Activated CD4-positive, alpha-beta memory T cell treated with anti-CD3 and anti-CD28 coated beads, Interleukin-2, amount 10 ng/mL, durations not matched to agents 7 days and 5 days (primary cell): ENCODE results near the gene KCTD17. TPM values are rescaled to one million over a fixed set of nuclear protein-coding genes. Genes with fewer than 3 reads are reported as not detected.

ENCODE experiments used
- CTCF ChIA-PET: fragments of 350-600 bp; sonication (Branson Sonifier 250); formaldehyde crosslinking; loops from one replicate; lab custom pipeline; 2021; ENCODE audit warnings: antibody characterized with exemption, inconsistent platforms; lab: Charles Lee
- POLR2A ChIA-PET: fragments of 350-600 bp; sonication (Branson Sonifier 250); formaldehyde crosslinking; loops from one replicate; lab custom pipeline; 2021; ENCODE audit warnings: antibody characterized with exemption; lab: Charles Lee
- DNase-seq: peaks from one replicate; pipeline ENCODE4 v3.0.0-alpha.2; 2020
- H3K27ac Mint-ChIP-seq: one replicate; pipeline ENCODE4 v1.8.0; 2021; ENCODE audit warnings: mild to moderate bottlenecking, mixed read lengths
- H3K27me3 Mint-ChIP-seq: one replicate; pipeline ENCODE4 v1.8.0; 2021; ENCODE audit warnings: mixed read lengths
- H3K36me3 Mint-ChIP-seq: one replicate; pipeline ENCODE4 v1.8.0; 2021; ENCODE audit warnings: low read depth, mixed read lengths
- H3K4me1 Mint-ChIP-seq: one replicate; pipeline ENCODE4 v1.8.0; 2021; ENCODE audit warnings: mixed read lengths
- H3K4me3 Mint-ChIP-seq: one replicate; pipeline ENCODE4 v1.8.0; 2021; ENCODE audit warnings: mild to moderate bottlenecking, mixed read lengths
- H3K9me3 Mint-ChIP-seq: one replicate; pipeline ENCODE4 v1.8.0; 2021; ENCODE audit warnings: mixed read lengths
- total RNA-seq, 2 experiments: library from RNA; stranded (reverse); gene quantifications; one replicate each; pipeline ENCODE4 v1.2.3, GENCODE V29; 2021

The KCTD17 gene
- total RNA-seq, 2 experiments from 2014 or later = 34.5 to 36.3 TPM

DNA sequence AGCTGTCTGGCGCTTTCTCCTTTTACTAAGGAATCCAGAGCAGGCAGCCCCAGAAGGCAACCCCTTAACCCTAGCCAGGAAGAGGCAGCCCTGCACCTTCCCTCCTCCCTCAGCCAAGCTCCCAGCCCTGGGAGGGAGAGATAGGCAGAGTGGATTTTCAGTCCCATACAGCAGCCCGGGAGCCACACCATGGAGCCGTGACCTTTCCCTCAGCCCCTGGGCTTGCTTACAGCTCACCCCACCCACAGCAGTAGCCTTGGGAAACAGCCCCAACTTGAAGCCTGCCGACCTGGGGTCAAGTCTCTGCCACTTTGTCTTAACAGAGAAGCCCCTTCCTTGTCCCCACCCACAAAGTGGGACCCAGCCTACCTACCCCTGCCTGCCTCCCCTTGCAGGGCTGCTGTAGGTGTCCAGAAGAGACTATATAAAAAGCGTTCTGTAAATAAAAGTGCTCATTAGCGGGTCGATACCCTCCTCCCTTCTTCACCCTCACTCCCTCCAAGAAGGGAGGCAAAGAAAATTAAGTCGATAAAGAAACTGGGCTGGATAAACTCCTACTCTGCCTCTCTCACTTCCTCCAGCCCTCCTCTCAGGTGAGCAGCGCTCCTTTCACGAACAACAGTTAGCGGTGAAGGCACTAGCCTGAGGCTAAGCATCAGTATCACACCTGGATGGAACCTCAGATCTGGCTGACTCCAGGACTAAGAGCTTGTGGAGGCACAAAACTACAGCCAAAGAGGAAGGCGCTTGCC lies 36.5 kb upstream of the KCTD17 start:
- Mint-ChIP-seq H3K4me1 (peaks cover 4% of the 10 kb centered on the region), H3K27me3 (no peaks in the 10 kb centered on the region), H3K4me3 (no peak overlapping the region), H3K9me3 (no peaks in the 10 kb centered on the region), H3K27ac (no peak overlapping the region), H3K36me3 (no peaks in the 10 kb centered on the region)
- CTCF ChIA-PET = interaction anchor here (1.5 kb wide), 1 partner anchor 13 kb away, joined by 5 read pairs; no protein-coding TSS in a partner anchor
- POLR2A ChIA-PET = interaction anchor here (1.0 kb wide), 1 partner anchor 8 kb away, joined by 3 read pairs; no protein-coding TSS in a partner anchor
- DNase-seq = no peak

DNA sequence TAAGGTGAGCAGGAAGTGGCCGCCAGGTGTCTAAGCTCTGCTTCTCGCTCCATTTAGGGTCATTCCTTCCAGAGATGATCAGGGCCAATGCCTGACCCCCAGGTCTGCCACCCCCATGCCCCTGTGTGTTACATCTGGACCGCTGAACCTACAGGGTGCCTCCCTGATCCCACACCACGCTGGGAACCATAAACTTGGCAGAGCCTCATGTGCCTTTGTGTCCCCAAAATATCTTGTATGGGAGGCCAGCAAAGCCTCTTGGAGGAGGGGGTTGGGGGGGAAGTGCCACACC lies 36.0 kb upstream of the KCTD17 start:
- H3K4me1 Mint-ChIP-seq = peaks cover 10% of the 10 kb centered on the region
- no peak for DNase-seq
- ChIA-PET POLR2A (interaction anchor here (0.6 to 1.0 kb wide), 2 partner anchors 8 to 9 kb away, joined by 3 read pairs; a partner anchor contains a TSS), CTCF (interaction anchor here (1.5 kb wide), 1 partner anchor 13 kb away, joined by 5 read pairs; no protein-coding TSS in a partner anchor)
- H3K27ac Mint-ChIP-seq = no peak overlapping the region
- H3K9me3 Mint-ChIP-seq = no peaks in the 10 kb centered on the region
- no peak overlapping the region for H3K4me3 Mint-ChIP-seq
- H3K36me3 Mint-ChIP-seq = no peaks in the 10 kb centered on the region
- no peaks in the 10 kb centered on the region for H3K27me3 Mint-ChIP-seq

DNA sequence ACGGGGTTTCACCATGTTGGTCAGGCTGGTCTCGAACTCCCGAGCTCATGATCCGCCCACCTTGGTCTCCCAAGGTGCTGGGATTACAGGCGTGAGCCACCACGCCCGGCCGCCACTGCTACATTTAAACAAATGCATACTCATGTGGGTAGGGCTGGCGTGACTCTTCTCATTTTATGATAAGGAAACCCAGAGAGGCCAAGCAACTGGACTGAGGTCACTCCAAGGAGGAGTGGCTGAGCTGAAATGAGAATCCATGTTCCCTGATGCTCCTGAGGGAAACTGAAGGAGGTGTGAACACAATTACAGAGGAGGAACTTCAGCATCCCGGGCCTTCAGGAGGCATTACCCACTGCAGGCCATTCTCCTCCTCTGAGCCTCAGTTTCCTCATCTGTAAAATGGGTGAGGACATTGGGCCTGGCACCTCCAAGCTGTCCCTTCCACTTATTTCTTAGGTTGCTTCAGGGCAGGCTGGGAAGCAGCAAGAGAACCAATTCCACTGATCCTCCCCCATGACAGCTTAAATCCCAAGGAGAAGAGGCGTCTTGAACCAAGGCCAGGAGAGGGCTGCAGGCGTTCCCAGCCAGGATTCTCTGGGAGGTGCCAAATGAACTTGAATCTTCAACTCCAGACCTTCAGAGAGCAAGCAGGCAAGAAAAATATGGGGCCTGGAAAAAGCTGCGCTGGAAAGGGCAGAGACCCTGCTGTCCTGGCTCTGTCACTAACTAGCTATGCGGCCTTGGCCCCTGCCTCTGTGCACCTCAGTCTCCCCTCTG lies 35.2 kb upstream of the KCTD17 start:
- no peaks in the 10 kb centered on the region for H3K9me3 Mint-ChIP-seq
- no peaks in the 10 kb centered on the region for H3K36me3 Mint-ChIP-seq
- no peak for DNase-seq
- H3K4me3 Mint-ChIP-seq = no peak overlapping the region
- POLR2A ChIA-PET = interaction anchor here (0.6 to 1.1 kb wide), 3 partner anchors 9 to 39 kb away, joined by 3 to 4 read pairs (median 3); a partner anchor contains a TSS
- CTCF ChIA-PET = interaction anchor here (0.7 to 1.5 kb wide), 2 partner anchors 12 to 237 kb away, joined by 5 read pairs; no protein-coding TSS in a partner anchor
- H3K27ac Mint-ChIP-seq = no peak overlapping the region
- peaks cover 16% of the 10 kb centered on the region for H3K4me1 Mint-ChIP-seq
- H3K27me3 Mint-ChIP-seq = no peaks in the 10 kb centered on the region

DNA sequence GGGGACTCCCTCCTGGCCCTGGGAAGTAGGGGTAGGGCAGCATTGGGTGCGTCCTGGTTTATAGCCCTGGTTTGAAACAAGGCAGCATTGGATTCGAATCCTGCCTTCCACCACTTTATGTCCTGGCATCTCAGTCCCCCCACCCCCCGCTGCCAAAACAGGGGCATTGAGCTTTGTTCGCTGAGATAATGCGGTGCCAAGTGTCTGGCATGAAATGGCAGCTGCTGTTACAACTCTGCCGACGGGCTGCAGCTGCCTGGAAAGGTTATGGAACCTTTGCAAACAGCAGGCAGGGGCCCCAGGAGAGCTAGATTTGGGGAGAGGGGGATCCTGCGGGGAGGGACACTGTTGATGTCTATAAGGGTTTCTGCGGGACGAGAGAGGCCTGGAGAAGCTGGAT lies 34.2 kb upstream of the KCTD17 start:
- ChIA-PET CTCF (no interaction called here), POLR2A (interaction anchor here (0.9 kb wide), 1 partner anchor 157 kb away, joined by 3 read pairs; the partner anchor contains the start of gene NCF4)
- H3K4me1 Mint-ChIP-seq = peaks cover 20% of the 10 kb centered on the region
- H3K9me3 Mint-ChIP-seq = no peaks in the 10 kb centered on the region
- DNase-seq = no peak
- no peak overlapping the region for H3K27ac Mint-ChIP-seq
- H3K4me3 Mint-ChIP-seq = no peak overlapping the region
- H3K27me3 Mint-ChIP-seq = no peaks in the 10 kb centered on the region
- H3K36me3 Mint-ChIP-seq = no peaks in the 10 kb centered on the region

DNA sequence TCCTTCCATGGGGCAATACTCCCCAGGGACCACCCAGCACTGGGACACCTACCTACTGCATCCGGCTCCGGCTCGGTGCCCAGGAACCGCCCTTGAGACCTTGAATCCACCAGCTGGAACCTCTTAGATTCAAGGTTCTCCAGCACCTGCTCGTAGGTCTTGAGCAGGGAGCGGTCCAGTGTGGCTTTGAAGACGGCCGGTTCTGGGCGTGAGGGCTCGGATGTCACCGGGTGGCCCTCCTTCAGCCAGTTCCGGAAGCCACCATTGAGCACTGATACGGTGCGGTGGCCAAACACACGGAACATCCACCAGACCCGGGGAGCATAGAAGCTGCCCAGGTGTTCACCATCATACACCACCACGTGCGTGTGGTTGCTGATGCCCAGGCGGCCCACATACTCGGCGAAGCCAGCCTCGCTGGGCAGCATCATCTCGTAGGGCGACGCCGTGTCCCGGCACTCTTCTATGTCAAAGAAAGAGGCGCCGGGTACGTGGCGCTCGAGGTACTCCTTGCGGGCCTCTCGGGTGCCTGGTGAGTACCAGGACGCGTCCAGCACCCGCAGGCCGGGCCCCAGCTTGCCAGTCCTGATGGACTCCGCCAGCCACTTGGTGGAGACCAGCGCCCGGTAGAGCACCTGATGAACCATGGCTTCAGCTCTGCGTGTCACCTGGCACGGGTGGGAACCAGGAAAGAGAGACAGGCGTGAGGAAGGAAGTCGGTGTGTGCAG lies 33.3 kb upstream of the KCTD17 start:
- CTCF ChIA-PET = interaction anchor here (0.6 to 3.1 kb wide), 5 partner anchors 18 to 165 kb away, joined by 3 to 14 read pairs (median 3); no protein-coding TSS in a partner anchor
- Mint-ChIP-seq H3K36me3 (no peaks in the 10 kb centered on the region), H3K27me3 (no peaks in the 10 kb centered on the region), H3K9me3 (no peaks in the 10 kb centered on the region), H3K27ac (no peak overlapping the region), H3K4me3 (peak overlapping the region; percentile 74), H3K4me1 (peaks cover 20% of the 10 kb centered on the region)
- POLR2A ChIA-PET = interaction anchor here (0.8 to 2.0 kb wide), 4 partner anchors 104 to 242 kb away, joined by 3 to 6 read pairs (median 4); partner anchors contain the start of genes IFT27 and NCF4
- no peak for DNase-seq

DNA sequence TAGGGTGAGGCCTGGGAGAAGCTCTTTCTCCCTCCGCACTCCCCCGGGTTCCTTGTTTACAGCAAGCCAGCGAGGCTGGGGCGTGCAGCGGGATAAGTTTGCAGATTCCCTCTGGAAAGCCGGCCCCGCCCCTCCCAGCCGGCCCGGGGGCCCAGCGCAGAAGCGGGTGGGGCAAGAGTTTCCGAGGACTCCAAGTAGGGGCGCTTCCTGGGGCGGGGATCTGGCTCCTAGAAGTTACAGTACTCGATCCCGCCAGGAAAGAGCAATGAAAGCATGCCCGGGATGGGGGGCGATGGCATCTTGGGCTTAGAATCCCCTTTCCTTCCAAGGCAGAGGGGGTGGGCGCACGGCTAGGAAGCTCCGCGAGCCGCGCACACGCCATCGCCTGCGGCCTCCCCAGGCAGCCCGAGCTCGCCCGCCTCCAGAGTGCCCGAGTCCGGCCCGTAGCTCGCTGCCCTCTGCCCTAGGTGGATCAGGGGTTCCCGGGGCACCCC lies 32.7 kb upstream of the KCTD17 start:
- ChIA-PET POLR2A (interaction anchor here (0.8 to 2.0 kb wide), 4 partner anchors 103 to 243 kb away, joined by 4 to 6 read pairs (median 4); partner anchors contain the start of gene IFT27), CTCF (interaction anchor here (0.6 to 3.1 kb wide), 5 partner anchors 17 to 165 kb away, joined by 3 to 14 read pairs (median 3); no protein-coding TSS in a partner anchor)
- H3K9me3 Mint-ChIP-seq = no peaks in the 10 kb centered on the region
- peaks cover 20% of the 10 kb centered on the region for H3K4me1 Mint-ChIP-seq
- no peaks in the 10 kb centered on the region for H3K27me3 Mint-ChIP-seq
- H3K27ac Mint-ChIP-seq = no peak overlapping the region
- H3K4me3 Mint-ChIP-seq = peak overlapping the region; percentile 74
- no peaks in the 10 kb centered on the region for H3K36me3 Mint-ChIP-seq
- DNase-seq = no peak

DNA sequence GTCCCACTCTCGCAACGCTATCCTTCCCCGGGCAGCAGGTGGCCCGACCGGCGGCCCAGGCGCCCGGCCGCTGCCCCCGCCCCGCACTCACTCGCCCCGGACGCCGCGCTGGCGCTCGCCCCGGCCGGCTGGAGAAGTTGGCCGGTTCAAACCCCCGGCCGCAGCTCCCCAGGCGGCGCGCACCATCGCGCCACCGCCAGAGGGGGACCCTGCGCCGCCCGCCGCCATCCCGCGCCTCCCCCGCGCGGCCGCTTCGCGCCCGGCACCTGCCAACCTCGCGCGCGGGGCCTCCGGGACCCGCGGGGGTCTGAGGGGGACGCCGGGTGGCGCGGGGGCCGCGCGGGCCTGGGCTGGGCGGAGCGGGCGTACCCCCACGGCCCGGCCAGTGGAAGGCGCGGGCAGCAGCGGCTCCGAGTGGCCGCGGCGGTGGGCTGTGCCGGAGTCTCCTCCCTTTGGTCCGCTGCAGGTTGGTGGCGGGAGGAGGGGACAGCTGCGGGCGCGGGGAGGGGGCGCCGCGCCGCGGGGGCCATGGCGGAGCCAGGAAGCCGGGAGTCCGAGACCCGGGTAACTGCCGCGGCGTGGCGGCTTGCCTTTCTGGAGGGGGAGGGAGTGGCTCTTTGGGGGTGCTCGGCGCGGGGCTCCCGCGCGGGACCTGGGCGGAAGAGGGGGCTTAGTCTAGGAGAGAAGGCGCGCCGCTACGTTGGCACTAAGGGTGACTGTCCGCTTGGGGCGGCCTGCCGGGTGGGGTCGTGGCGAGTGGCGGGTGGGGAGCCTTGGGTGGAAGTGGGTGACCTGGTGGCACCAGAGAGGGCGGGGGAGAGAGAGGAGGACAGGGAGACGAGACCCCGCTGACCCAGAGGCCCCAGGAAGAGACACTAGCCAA lies 32.0 kb upstream of the KCTD17 start, which contains the start of the genes MPST and TST:
MPST (plus strand) TSS at position 434 of the 883 bp plus-strand sequence; CDS start at position 529, 95 bp downstream.
TST (minus strand) TSS at position 139 of the 883 bp plus-strand sequence. CDS start 715 bp downstream, outside the sequence.
- Mint-ChIP-seq H3K27ac (peak within 1 kb of the TSS; percentile 74), H3K4me1 (peaks cover 20% of the 10 kb centered on the region), H3K27me3 (no peaks in the 10 kb centered on the region), H3K4me3 (peak within 1 kb of the TSS; percentile 90), H3K9me3 (no peaks in the 10 kb centered on the region), H3K36me3 (no peaks in the 10 kb centered on the region)
- POLR2A ChIA-PET = interaction anchor here (0.8 to 2.0 kb wide), 7 partner anchors 60 to 243 kb away, joined by 3 to 6 read pairs (median 4); partner anchors contain the start of genes IFT27 and IL2RB
- DNase-seq = peak; percentile 63
- CTCF ChIA-PET = interaction anchor here (0.6 to 3.1 kb wide), 9 partner anchors 17 to 178 kb away, joined by 3 to 14 read pairs (median 3); no protein-coding TSS in a partner anchor

DNA sequence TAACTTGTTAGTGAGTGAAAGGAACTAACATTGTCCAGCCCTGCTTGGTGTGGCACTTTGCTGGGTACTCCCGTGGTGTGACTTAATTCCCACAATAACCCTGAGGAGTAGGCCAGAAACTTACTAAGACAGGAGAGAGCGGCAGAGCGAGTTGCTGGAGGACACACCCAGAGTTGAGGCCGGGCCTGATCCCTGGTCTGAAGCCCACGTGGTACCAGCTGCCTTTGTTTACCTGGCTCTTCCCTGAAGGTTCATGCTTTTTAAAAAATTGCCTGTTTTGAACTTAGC lies 31.4 kb upstream of the KCTD17 start:
- DNase-seq = no peak
- ChIA-PET POLR2A (interaction anchor here (0.9 to 2.0 kb wide), 5 partner anchors 60 to 244 kb away, joined by 3 to 5 read pairs (median 4); partner anchors contain the start of genes IFT27 and IL2RB), CTCF (interaction anchor here (0.8 to 3.1 kb wide), 7 partner anchors 12 to 177 kb away, joined by 3 to 14 read pairs (median 3); no protein-coding TSS in a partner anchor)
- no peaks in the 10 kb centered on the region for H3K27me3 Mint-ChIP-seq
- no peaks in the 10 kb centered on the region for H3K9me3 Mint-ChIP-seq
- peak overlapping the region; percentile 90 for H3K4me3 Mint-ChIP-seq
- H3K36me3 Mint-ChIP-seq = peaks cover 2% of the 10 kb centered on the region
- peak overlapping the region; percentile 74 for H3K27ac Mint-ChIP-seq
- H3K4me1 Mint-ChIP-seq = peaks cover 22% of the 10 kb centered on the region

DNA sequence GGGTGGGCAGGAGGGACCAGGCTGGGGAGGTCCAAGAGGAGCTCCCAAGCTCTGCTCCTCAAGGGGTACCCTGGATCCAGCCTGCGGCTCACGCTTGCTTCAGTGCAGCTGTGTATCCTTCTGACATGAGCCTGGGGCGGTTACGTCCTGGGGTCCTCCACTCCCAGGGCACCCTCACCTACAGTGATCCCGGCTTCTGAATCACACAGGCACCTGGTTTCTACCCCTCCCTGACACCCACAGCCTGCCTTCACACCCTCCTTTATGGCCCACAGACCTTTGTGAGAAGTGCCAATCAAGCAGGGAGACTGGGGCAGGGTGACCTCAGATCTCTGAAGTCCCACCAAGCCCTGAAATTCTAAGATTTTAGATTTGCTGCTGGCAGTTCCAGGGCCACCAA lies 30.5 kb upstream of the KCTD17 start:
- Mint-ChIP-seq H3K27ac (no peak overlapping the region), H3K4me1 (peaks cover 22% of the 10 kb centered on the region), H3K27me3 (no peaks in the 10 kb centered on the region), H3K9me3 (no peaks in the 10 kb centered on the region), H3K4me3 (peak overlapping the region; percentile 90), H3K36me3 (peaks cover 5% of the 10 kb centered on the region)
- ChIA-PET POLR2A (interaction anchor here (1.6 kb wide), 1 partner anchor 129 kb away, joined by 5 read pairs; the partner anchor contains the start of gene IL2RB), CTCF (interaction anchor here (0.6 to 3.1 kb wide), 15 partner anchors 8 to 756 kb away, joined by 3 to 14 read pairs (median 3); no protein-coding TSS in a partner anchor)
- no peak for DNase-seq

DNA sequence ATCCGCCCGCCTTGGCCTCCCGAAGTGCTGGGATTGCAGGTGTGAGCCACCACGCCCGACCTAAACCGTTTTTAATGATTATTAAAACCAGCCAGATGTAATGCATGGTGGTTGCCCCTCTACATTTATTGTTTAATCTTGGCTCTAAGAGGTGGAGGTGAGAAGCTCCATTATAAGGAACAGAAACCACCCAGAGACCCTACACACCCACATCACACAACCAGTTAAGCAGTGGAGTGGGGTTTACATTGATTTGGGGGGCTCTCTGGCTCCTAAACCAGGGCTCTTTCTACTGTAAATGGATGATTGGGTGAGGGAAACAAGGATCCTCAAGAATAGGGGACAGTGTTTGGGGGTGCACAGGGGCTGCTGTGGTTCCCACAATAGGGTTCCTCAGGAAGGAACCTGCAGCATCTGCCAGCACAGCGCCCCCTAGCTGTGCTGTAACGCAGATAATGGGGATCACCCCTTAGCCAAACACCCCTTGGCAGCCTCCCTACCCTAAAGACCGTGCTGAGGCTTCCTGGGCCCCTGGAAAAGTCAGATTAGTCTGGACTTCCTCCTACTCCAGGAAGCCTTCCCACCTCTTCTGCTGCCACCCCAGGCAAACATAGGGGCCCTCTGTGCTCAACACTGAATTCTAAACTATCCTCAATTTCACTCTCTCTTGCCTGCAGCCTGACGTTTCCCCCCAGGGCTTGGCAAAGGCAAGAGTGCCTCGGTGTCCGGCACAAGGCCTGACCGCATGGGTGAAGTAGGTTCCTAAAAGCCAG lies 29.6 kb upstream of the KCTD17 start:
- DNase-seq = peak; percentile 69
- no peaks in the 10 kb centered on the region for H3K9me3 Mint-ChIP-seq
- POLR2A ChIA-PET = interaction anchor here (1.1 kb wide), 1 partner anchor 100 kb away, joined by 3 read pairs; no protein-coding TSS in a partner anchor
- CTCF ChIA-PET = interaction anchor here (0.9 to 2.9 kb wide), 12 partner anchors 8 to 757 kb away, joined by 3 to 13 read pairs (median 3); no protein-coding TSS in a partner anchor
- peaks cover 22% of the 10 kb centered on the region for H3K4me1 Mint-ChIP-seq
- H3K4me3 Mint-ChIP-seq = peak overlapping the region; percentile 46
- H3K36me3 Mint-ChIP-seq = peaks cover 5% of the 10 kb centered on the region
- no peak overlapping the region for H3K27ac Mint-ChIP-seq
- H3K27me3 Mint-ChIP-seq = no peaks in the 10 kb centered on the region
